ENCODE data around the gene PROX1.

The PROX1 gene

GRCh38 chr1:213987927-213988506, at the start of gene PROX1:
Gene PROX1 (plus strand): TSS chr1:213987973. CDS start chr1:213996536, 8,563 bp downstream.
- in situ Hi-C loops (cut with HindIII; ENCODE audit: low sequenced_read_pairs): no loop called here

DNA sequence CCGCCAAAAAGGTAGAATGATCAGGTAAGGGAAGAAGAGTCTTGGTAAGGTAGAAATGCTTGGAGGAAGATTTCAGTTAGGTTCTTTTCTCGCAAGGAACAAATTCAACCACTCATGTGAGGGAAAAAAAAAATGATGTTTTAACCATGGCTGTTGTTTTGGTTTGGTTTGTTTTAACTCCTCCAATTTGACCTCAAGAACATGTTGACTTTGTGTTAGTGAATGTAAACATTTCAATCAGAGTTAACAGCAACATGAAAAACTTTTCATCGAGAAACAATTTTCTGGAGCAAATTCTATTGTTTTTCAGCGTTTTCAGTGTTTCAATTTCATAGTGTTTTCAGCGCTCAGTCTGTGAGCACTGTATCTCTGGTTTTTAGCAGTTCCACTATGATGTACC, 49.0 kb upstream of the PROX1 start:
- in situ Hi-C loops (cut with HindIII; ENCODE audit: low sequenced_read_pairs): no loop called here

- in situ Hi-C loops (cut with HindIII; ENCODE audit: low sequenced_read_pairs): no loop called here
Measured at GRCh38 chr1:213939888-213940287, 47.9 kb upstream of the PROX1 start.

GRCh38 chr1:213940947-213941346, 46.8 kb upstream of the PROX1 start:
- in situ Hi-C loops (cut with HindIII; ENCODE audit: low sequenced_read_pairs): no loop called here

DNA sequence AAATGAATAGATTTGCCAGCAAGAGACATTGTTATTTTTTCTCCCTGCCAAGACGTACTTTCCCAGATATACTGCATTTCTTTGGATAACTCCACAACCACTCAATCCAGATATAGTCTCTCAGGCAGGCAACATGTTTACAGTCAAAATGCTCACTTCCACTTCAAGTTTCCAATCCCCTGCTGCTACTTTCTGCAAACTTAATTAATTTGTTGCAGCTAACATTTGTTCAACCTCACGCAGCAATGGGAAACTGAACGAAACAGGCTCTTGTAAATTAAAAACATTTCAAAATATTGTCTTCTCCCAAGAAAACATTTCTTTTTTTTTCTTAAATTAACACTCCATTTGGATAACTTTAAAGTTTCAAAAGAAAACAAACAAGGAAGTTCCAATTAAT, 45.7 kb upstream of the PROX1 start:
- in situ Hi-C loops (cut with HindIII; ENCODE audit: low sequenced_read_pairs): no loop called here

DNA sequence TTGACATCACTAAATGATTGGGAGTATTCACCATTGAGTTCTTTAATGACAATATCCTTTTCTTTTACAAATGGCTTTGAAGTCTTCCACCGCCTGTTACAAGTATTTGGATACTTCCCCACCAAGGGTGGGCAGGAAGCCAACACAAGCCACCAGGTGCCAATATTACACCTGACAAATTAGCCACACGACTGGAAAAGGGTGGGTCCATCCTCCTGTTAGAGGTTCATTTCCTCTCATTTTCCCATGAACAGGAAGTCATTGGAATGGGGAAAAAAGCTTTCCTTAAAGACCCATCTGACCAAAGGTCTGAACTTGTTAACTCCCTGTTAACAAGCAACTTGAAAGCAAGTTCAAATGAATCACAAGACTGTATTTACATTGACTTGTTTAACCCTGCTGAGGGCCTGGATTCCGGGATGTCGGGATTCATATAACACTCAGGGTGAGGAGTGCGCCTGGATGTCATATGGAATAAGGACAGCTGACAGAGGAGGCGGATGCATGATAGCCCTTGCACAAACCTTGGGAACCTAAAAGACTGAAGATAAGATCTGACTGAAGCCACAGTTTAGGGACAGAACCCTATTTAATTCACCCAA, 40.5 kb upstream of the PROX1 start:
- in situ Hi-C loops (cut with HindIII; ENCODE audit: low sequenced_read_pairs): no loop called here

DNA sequence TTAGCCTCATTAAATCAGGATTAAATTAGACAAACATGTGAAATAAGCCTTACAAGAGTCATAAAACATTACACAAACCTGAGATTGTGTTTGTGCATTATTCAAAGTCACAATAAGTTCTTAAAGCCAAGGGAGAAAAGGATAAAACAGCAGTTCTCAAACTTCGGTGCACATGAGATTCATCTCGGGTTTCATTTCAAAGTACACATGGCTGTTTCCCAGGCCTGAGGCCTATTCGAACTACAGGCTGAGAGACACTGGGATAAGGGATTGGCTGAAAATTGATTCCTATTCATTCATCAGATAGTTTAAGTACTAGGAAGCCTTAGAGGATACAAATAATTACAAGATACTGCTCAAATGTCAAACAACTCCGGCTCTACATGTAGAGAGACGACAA, 35.9 kb upstream of the PROX1 start:
- in situ Hi-C loops (cut with HindIII; ENCODE audit: low sequenced_read_pairs): no loop called here

- in situ Hi-C loops (cut with HindIII; ENCODE audit: low sequenced_read_pairs): no loop called here
Measured at GRCh38 chr1:213953806-213954205, 34.0 kb upstream of the PROX1 start.

DNA sequence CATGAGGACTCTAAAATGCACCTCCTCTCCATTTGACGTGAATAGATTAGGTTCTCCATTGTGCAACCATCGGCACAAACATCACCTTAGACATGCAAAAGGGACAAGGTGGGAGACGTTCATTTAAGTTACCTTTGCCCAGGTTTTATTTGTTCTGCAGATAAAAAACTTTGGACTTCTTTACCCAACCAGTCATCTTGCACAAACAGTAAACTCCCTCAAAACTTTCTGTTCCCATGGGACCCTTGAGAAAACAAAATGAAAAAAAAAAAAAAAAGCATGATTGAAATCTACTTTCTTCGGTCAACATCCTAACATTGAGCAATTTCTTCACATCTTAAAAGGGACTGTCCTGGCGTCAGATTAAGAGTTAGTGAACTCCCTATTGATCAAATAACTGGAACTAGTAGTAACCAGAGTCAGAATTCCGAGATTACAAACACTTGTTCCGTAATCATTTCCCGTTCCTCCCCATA, 31.4 kb upstream of the PROX1 start:
- in situ Hi-C loops (cut with HindIII; ENCODE audit: low sequenced_read_pairs): no loop called here

GRCh38 chr1:213958346-213958745, 29.4 kb upstream of the PROX1 start:
- in situ Hi-C loops (cut with HindIII; ENCODE audit: low sequenced_read_pairs): no loop called here

DNA sequence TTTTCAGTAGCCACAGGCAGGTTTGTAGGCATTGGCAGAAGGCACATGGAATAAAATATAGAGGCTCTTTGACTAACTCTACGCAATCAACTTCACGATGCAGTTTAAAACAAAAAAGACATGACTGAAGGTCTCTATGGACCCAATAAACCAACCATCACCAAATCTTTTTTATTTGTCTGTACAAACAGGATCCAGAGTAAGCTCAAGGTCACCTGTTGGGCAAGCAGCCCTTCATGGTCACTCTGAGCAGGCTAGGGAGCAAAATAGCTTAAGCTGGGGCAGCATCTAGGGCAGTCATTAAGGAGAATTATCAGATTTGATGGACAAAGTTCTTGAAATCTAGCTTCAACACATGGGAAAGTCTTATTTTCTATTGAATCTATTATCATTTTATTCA, 26.8 kb upstream of the PROX1 start:
- in situ Hi-C loops (cut with HindIII; ENCODE audit: low sequenced_read_pairs): no loop called here

DNA sequence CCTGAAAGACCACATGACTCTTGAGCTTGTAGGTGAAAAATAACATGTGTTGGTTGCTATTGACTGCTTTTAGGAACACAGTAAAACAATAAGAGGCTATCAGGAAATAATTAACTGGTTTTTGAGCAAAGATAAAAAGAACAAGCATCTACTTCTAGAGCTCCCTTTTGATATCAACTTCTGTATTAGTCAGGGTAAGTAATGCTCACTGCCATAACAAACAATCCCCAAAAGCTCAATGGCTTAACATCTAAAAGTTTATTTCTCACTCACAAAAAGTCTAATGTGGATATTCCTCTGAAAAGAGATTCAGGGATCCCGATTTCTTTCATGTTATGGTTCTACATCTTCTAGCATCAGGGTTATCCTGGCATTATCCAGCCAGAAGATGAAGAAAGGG, 25.3 kb upstream of the PROX1 start:
- in situ Hi-C loops (cut with HindIII; ENCODE audit: low sequenced_read_pairs): no loop called here

DNA sequence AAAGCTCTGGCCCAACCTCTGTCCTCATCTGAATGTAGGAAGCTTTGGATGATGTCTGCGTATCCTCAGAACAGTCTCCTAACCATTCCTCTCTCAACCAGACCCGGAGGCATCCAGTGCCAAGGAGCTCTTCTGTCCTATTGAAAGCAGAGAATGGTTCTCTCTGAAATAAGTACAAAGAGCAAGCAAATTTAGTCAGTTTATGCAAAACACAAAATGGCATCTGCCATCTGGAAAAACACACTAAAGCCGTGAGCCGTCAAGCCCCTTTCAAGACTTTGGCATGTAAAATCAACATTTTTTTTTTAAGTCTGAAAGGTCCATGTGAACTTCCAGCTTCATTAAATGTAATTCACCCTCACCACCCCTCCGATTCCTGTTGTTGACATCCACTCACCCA, 21.7 kb upstream of the PROX1 start:
- in situ Hi-C loops (cut with HindIII; ENCODE audit: low sequenced_read_pairs): no loop called here

DNA sequence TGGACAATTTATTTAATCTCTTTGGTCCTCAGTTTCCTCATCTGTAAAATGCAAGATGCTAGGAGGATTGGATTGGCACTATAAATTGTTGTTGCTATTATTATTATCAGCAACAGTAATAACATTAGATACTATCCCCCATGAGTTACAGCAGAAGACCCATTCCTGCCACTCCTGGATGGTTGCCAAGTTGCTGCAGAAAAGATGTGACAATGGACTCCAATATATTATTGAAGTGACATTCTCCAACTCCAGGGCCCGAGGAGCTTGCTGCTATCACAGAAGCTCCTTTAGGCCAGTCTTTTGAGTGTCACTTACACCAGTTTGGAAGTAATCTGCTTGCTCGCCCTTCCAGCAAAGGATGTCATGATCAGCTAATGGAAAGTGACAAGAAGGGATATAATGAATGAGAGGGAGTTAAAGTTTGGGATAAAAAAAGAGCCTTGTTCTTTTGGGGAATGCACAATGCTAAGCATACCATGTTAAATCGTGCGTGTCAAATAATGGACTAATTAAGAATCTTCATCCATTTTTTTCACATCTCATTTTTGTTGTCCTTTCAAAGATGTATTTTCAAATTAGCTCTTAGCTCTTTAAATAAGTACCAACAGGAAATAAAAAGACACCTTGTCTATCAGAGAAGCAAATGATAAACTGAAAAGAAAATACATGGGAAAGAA, 19.5 kb upstream of the PROX1 start:
- in situ Hi-C loops (cut with HindIII; ENCODE audit: low sequenced_read_pairs): no loop called here

GRCh38 chr1:213969958-213970555, 17.7 kb upstream of the PROX1 start:
- in situ Hi-C loops (cut with HindIII; ENCODE audit: low sequenced_read_pairs): no loop called here

DNA sequence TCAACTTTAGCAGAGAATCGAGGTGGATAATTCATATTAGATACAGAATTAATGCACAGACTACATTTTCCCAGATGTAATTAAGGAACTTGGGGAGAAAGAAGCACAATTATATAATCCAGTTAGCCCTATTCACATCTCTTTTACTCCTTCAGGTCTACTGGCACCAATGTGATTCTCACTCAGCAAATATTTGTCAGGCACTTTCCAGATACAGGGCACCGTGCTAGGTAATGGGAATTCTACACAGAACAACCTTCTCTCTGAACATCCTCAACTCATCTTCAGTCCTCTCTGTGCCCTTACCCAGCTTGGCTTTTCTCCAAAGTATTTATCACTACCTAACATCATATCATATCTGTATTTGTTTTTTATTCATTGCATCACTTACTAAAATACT, 15.6 kb upstream of the PROX1 start:
- in situ Hi-C loops (cut with HindIII; ENCODE audit: low sequenced_read_pairs): no loop called here

- in situ Hi-C loops (cut with HindIII; ENCODE audit: low sequenced_read_pairs): no loop called here
Measured at GRCh38 chr1:213973129-213973528, 14.6 kb upstream of the PROX1 start.

GRCh38 chr1:213976665-213977485, 10.9 kb upstream of the PROX1 start:
- in situ Hi-C loops (cut with HindIII; ENCODE audit: low sequenced_read_pairs): no loop called here

- in situ Hi-C loops (cut with HindIII; ENCODE audit: low sequenced_read_pairs): no loop called here
Measured at GRCh38 chr1:213977486-213977842, 10.3 kb upstream of the PROX1 start.

GRCh38 chr1:213977909-213978308, 9.9 kb upstream of the PROX1 start:
- in situ Hi-C loops (cut with HindIII; ENCODE audit: low sequenced_read_pairs): no loop called here
